Neural cell (in vitro differentiated cells): Measurements from ENCODE around the gene SLC16A4.

Experiments used
- EP300 ChIP-seq: fragments of 450-650 bp; conservative IDR thresholded peaks from 2 replicates; pipeline ENCODE4 v1.6.1; 2014; ENCODE audit warnings: antibody characterized with exemption, mild to moderate bottlenecking, moderate library complexity; ENCODE audit not compliant: poor library complexity, severe bottlenecking
- EZH2 ChIP-seq: fragments of 200-600, 300-800 bp; shearing (Covaris generic), sonication (generic); IDR thresholded peaks from 2 replicates; pipeline ENCODE4 v1.6.1; 2014; ENCODE audit warnings: antibody characterized with exemption, low read length, borderline replicate concordance, mild to moderate bottlenecking; ENCODE audit not compliant: insufficient read depth, poor library complexity, severe bottlenecking
- MXI1 ChIP-seq: fragments of 450-650 bp; conservative IDR thresholded peaks from 2 replicates; pipeline ENCODE4 v1.6.1; 2014; ENCODE audit warnings: antibody characterized with exemption, mild to moderate bottlenecking; ENCODE audit not compliant: poor library complexity, severe bottlenecking
- POLR2AphosphoS5 ChIP-seq: IDR thresholded peaks from 2 replicates; pipeline ENCODE4 v1.6.1; 2012
- RAD21 ChIP-seq: fragments of 450-650 bp; conservative IDR thresholded peaks from 2 replicates; pipeline ENCODE4 v1.6.1; 2014; ENCODE audit warnings: antibody characterized with exemption, mild to moderate bottlenecking, moderate library complexity
- SMC3 ChIP-seq: fragments of 450-650 bp; conservative IDR thresholded peaks from 2 replicates; pipeline ENCODE4 v1.6.1; 2014; ENCODE audit warnings: antibody characterized with exemption, mild to moderate bottlenecking, moderate library complexity; ENCODE audit not compliant: poor library complexity
- TAF1 ChIP-seq: IDR thresholded peaks from 2 replicates; pipeline ENCODE4 v1.6.1; 2012; ENCODE audit warnings: low read depth
- TF ChIP-seq, protein P1 (sequence below): fragments of 450-650 bp; IDR thresholded peaks from 2 replicates; pipeline ENCODE4 v1.5.1; 2014; ENCODE audit warnings: antibody characterized with exemption, mild to moderate bottlenecking, moderate library complexity; ENCODE audit not compliant: poor library complexity, severe bottlenecking
- TF ChIP-seq, protein P2 (sequence below): IDR thresholded peaks from 2 replicates; pipeline ENCODE4 v1.6.1; 2012; ENCODE audit warnings: borderline replicate concordance

DNA sequence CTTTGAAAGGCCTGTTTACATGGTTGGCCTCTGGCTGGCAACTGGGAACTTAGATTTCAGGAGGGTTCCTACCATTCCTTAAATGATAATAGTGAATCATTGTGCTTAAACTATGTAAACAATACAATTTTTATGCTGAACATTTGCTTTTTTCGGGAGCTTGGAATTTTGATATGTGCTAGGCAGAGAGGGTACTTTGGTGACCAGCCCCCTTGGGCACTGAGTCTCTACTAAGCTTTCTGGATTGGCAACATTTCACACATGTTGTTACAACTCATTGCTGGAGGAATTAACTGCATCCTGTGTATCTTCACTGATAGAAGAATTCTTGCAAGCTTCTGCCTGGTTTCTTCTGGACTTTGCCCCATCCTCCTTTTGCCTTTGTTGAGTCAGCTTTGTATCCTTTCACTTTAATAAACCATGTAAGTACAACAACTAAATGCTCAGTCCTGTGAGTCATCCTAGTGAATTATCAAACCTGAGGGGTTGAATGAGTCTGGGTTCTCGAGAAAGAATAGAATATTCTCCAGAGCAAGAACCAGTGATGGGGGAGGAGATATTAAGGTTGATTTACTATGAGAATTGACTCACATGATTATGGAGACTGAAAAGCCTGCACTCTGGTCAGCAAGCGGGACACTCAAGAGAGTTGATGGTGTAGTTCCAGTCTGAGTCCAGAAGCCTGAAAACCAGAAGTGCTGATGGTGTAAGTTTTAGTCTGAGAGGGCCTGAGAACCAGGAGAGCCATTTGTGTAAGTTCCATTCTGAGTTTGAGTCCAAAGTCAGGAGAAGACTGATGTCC lies 3.1 kb upstream of the SLC16A4 start:
- TF ChIP-seq, protein P1, sequence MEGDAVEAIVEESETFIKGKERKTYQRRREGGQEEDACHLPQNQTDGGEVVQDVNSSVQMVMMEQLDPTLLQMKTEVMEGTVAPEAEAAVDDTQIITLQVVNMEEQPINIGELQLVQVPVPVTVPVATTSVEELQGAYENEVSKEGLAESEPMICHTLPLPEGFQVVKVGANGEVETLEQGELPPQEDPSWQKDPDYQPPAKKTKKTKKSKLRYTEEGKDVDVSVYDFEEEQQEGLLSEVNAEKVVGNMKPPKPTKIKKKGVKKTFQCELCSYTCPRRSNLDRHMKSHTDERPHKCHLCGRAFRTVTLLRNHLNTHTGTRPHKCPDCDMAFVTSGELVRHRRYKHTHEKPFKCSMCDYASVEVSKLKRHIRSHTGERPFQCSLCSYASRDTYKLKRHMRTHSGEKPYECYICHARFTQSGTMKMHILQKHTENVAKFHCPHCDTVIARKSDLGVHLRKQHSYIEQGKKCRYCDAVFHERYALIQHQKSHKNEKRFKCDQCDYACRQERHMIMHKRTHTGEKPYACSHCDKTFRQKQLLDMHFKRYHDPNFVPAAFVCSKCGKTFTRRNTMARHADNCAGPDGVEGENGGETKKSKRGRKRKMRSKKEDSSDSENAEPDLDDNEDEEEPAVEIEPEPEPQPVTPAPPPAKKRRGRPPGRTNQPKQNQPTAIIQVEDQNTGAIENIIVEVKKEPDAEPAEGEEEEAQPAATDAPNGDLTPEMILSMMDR = no peak
- TF ChIP-seq SMC3 = no peak
- TF ChIP-seq, protein P2, sequence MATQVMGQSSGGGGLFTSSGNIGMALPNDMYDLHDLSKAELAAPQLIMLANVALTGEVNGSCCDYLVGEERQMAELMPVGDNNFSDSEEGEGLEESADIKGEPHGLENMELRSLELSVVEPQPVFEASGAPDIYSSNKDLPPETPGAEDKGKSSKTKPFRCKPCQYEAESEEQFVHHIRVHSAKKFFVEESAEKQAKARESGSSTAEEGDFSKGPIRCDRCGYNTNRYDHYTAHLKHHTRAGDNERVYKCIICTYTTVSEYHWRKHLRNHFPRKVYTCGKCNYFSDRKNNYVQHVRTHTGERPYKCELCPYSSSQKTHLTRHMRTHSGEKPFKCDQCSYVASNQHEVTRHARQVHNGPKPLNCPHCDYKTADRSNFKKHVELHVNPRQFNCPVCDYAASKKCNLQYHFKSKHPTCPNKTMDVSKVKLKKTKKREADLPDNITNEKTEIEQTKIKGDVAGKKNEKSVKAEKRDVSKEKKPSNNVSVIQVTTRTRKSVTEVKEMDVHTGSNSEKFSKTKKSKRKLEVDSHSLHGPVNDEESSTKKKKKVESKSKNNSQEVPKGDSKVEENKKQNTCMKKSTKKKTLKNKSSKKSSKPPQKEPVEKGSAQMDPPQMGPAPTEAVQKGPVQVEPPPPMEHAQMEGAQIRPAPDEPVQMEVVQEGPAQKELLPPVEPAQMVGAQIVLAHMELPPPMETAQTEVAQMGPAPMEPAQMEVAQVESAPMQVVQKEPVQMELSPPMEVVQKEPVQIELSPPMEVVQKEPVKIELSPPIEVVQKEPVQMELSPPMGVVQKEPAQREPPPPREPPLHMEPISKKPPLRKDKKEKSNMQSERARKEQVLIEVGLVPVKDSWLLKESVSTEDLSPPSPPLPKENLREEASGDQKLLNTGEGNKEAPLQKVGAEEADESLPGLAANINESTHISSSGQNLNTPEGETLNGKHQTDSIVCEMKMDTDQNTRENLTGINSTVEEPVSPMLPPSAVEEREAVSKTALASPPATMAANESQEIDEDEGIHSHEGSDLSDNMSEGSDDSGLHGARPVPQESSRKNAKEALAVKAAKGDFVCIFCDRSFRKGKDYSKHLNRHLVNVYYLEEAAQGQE = no peak
- no peak for TF ChIP-seq POLR2AphosphoS5
- TF ChIP-seq TAF1 = no peak
- TF ChIP-seq EP300 = no peak
- no peak for TF ChIP-seq EZH2
- no peak for TF ChIP-seq RAD21
- TF ChIP-seq MXI1 = no peak
